Activated CD8-positive, alpha-beta T cell treated with anti-CD3 and anti-CD28 coated beads for 36 hours (primary cell): ENCODE measurements around the gene TFRC. TPM values are rescaled to one million over a fixed set of nuclear protein-coding genes. Genes with fewer than 3 reads are reported as not detected.
"Not testable (repeated sequence)": the region's sequence is repeated elsewhere in the genome, so short reads cannot be mapped to it uniquely, and the experiment has no call there.

Source experiments
- ATAC-seq: fragments of 200-7000 bp; cut with Tn5 transposase; one replicate; pipeline ENCODE4 v1.10.0; 2021; ENCODE audit warnings: mild to moderate bottlenecking, moderate library complexity
- CTCF ChIA-PET: fragments of 350-600 bp; sonication (Branson Sonifier 250); formaldehyde crosslinking; loops from one replicate; lab custom pipeline; 2021; ENCODE audit warnings: antibody characterized with exemption; lab: Charles Lee
- POLR2A ChIA-PET: fragments of 350-600 bp; sonication (Branson Sonifier 250); formaldehyde crosslinking; loops from one replicate; lab custom pipeline; 2021; ENCODE audit warnings: antibody characterized with exemption; lab: Charles Lee
- DNase-seq: peaks from one replicate; pipeline ENCODE4 v3.0.0-alpha.2; 2020
- H3K27ac Mint-ChIP-seq: one replicate; pipeline ENCODE4 v1.8.0; 2021; ENCODE audit warnings: mild to moderate bottlenecking, mixed read lengths
- H3K27me3 Mint-ChIP-seq: one replicate; pipeline ENCODE4 v1.8.0; 2021; ENCODE audit warnings: mixed read lengths
- H3K36me3 Mint-ChIP-seq: one replicate; pipeline ENCODE4 v1.8.0; 2021; ENCODE audit warnings: low read depth, mixed read lengths
- H3K4me1 Mint-ChIP-seq: one replicate; pipeline ENCODE4 v1.8.0; 2021; ENCODE audit warnings: low read depth, mixed read lengths
- H3K4me3 Mint-ChIP-seq: one replicate; pipeline ENCODE4 v1.8.0; 2021; ENCODE audit warnings: mild to moderate bottlenecking, moderate library complexity, mixed read lengths
- H3K9me3 Mint-ChIP-seq: one replicate; pipeline ENCODE4 v1.8.0; 2021; ENCODE audit warnings: mixed read lengths
- CTCF ChIP-seq: fragments of 200-600 bp; IDR thresholded peaks from one replicate; pipeline ENCODE4 v1.8.0; 2022; ENCODE audit warnings: antibody characterized with exemption, mild to moderate bottlenecking
- intact Hi-C: fragments of 100-400 bp; cut with micrococcal nuclease; formaldehyde crosslinking; loops from one replicate; pipeline ENCODE4 v1.10.0; 2022
- total RNA-seq, 2 experiments: library from RNA; stranded (reverse); gene quantifications; one replicate each; pipeline ENCODE4 v1.2.3, GENCODE V29; 2021

Gene TFRC
- total RNA-seq, 2 experiments from 2014 or later = 521 to 524 TPM

GRCh38 chr3:196003611-196004010 is 78.3 kb downstream of the TFRC start:
- Mint-ChIP-seq H3K36me3 (no peaks in the 10 kb centered on the region), H3K4me1 (no peaks in the 10 kb centered on the region), H3K27ac (no peak overlapping the region), H3K9me3 (no peaks in the 10 kb centered on the region), H3K4me3 (no peak overlapping the region), H3K27me3 (peaks cover 17% of the 10 kb centered on the region)
- TF ChIP-seq CTCF = no peak
- no peak for DNase-seq
- no peak for ATAC-seq
- intact Hi-C loops = no loop called here
- ChIA-PET CTCF (interaction anchor here (1.1 kb wide), 1 partner anchor 88 kb away, joined by 3 read pairs; no protein-coding TSS in a partner anchor), POLR2A (no interaction called here)

DNA sequence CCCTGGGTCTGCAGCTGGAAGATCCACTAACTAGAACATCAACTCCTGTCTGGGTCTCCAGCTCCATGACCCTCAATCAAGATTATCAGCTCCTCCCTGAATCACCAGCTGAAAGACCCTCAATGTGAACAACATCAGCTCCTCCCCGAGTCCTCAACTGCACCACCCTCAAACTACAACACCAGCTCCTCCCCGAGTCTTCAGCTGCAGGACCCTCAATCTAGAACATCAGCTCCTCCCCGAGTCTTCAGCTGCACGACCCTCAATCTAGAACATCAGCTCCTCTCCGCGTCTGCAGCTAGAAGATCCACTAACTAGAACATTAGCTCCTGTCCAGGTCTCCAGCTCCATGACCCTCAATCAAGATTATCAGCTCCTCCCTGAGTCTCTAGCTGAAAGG is 79.2 kb downstream of the TFRC start:
- H3K4me3 Mint-ChIP-seq, CTCF ChIA-PET, H3K4me1 Mint-ChIP-seq, H3K27ac Mint-ChIP-seq, POLR2A ChIA-PET, H3K36me3 Mint-ChIP-seq, DNase-seq, intact Hi-C loops, ATAC-seq, H3K9me3 Mint-ChIP-seq: not testable (repeated sequence)
- peaks cover 15% of the 10 kb centered on the region for H3K27me3 Mint-ChIP-seq

GRCh38 chr3:196001240-196001639 is 80.7 kb downstream of the TFRC start:
- H3K36me3 Mint-ChIP-seq, H3K27ac Mint-ChIP-seq, CTCF ChIA-PET, DNase-seq, ATAC-seq, H3K4me1 Mint-ChIP-seq, H3K9me3 Mint-ChIP-seq, intact Hi-C loops, POLR2A ChIA-PET, H3K4me3 Mint-ChIP-seq: not testable (repeated sequence)
- H3K27me3 Mint-ChIP-seq = peaks cover 17% of the 10 kb centered on the region

DNA sequence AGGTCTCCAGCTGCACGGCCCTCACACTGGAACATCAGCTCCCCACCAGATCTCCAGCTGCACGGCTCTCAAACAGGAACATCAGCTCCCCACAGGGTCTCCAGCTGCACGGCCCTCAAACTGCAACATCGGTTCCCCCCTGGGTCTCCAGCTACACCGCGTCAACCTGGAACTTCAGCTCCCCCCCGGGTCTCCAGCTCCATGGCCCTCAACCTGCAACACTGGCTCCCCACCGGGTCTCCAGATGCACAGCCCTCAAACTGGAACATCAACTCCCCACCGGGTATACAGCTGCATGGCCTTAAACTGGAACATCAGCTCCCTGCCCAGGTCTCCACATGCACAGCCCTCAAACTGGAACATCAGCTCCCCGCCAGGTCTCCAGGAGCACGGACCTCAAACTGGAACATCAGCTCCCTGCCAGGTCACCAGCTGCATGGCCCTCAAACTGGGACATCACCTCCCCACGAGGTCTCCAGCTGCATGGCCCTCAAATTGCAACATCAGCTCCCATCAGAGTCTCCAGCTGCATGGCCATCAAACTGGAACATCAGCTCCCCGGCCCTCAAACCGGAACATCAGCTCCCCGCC is 81.4 kb downstream of the TFRC start:
- intact Hi-C loops, H3K4me1 Mint-ChIP-seq, H3K4me3 Mint-ChIP-seq, H3K27ac Mint-ChIP-seq, ATAC-seq, DNase-seq, H3K9me3 Mint-ChIP-seq, CTCF ChIA-PET, POLR2A ChIA-PET, H3K36me3 Mint-ChIP-seq: not testable (repeated sequence)
- peaks cover 17% of the 10 kb centered on the region for H3K27me3 Mint-ChIP-seq

- Mint-ChIP-seq H3K27me3 (peaks cover 17% of the 10 kb centered on the region), H3K9me3 (no peaks in the 10 kb centered on the region), H3K4me3 (no peak overlapping the region), H3K27ac (no peak overlapping the region), H3K4me1 (no peaks in the 10 kb centered on the region), H3K36me3 (no peaks in the 10 kb centered on the region)
- DNase-seq (no peak), ATAC-seq (no peak)
- ChIA-PET POLR2A (no interaction called here), CTCF (no interaction called here)
- intact Hi-C loops = no loop called here
- no peak for TF ChIP-seq CTCF
Measured at GRCh38 chr3:195999896-196000295, 82.0 kb downstream of the TFRC start.

Other genes starting within 250 kb of the TFRC start
- gene TNK2, start 173.5 kb downstream of the TFRC start, total RNA-seq = 10 to 100 TPM; 41.9 to 43.0 TPM
- not detected for gene ZDHHC19, start 129.3 kb upstream of the TFRC start, total RNA-seq
- gene SLC51A, start 134.4 kb upstream of the TFRC start, total RNA-seq = not detected
- 10 to 100 TPM; 31.0 to 33.7 TPM for gene PCYT1A, start 205.6 kb upstream of the TFRC start, total RNA-seq
- 1 to 10 TPM; 8.8 to 9.5 TPM for gene DYNLT2B, start 236.2 kb upstream of the TFRC start, total RNA-seq